ENCODE data around the gene ZCCHC7. TPM values are rescaled to one million over a fixed set of nuclear protein-coding genes. Genes with fewer than 3 reads are reported as not detected.

Gene ZCCHC7
- total and polyA plus RNA-seq, 9 of the 15 experiments (the other 6 are each of a cell fraction or from before 2014, with no cell fraction given) = 34.1 to 68.9 (median 48.8) TPM

DNA sequence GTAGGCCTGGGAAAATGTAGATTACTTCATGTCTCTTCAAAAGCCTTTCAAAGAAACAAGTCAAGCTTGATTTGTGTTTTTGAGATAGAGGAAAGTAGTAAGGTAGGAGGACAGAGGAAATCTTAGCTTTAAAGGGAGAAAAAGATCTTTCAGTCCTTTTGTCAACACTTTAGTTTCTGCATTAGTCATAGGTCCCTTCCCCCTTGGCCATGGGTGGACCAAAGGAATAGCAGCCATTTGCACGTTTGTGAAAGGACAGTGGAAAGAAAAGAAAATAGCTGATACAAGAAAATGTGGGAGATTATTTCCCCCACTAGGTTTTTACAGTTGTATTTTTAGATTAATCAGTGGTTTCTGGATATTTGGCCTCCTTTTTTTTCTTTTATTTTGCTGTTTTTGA is 180.2 kb downstream of the ZCCHC7 start (continued):
- TF ChIP-seq TBL1XR1 (IDR thresholded peaks at IDR 0.05; ENCODE audit: low read length in 2 of 2) (peak in 1 of 2 experiments; percentile 38; a peak in 1 of 4 replicates), MAFG (tag; conservative IDR thresholded peaks at IDR 0.05) (peak; percentile 44; the same call in 1 of the 2 replicates), CREB1 (IDR thresholded peaks at IDR 0.05) (no peak), CREB1 (CRISPR knock-in tag; IDR thresholded peaks at IDR 0.05) (no peak), ZFX (CRISPR knock-in tag; IDR thresholded peaks at IDR 0.05) (peak; percentile 17; the same call in 1 of the 2 replicates), JUND (IDR thresholded peaks at IDR 0.05; ENCODE audit: borderline replicate concordance, low read depth, low read length) (peak; percentile 81; the same call in 1 of the 2 replicates), JUND (tag; IDR thresholded peaks at IDR 0.05; ENCODE audit: borderline replicate concordance, low read depth, low read length) (peak; percentile 71; the same call in 2 of the 3 replicates), C11orf30 (IDR thresholded peaks at IDR 0.05; ENCODE audit: low read depth) (peak; percentile 60), ZNF79 (CRISPR knock-in tag; IDR thresholded peaks at IDR 0.05; ENCODE audit: low read depth) (no peak), ZZZ3 (IDR thresholded peaks at IDR 0.05) (no peak), CBX1 (IDR thresholded peaks at IDR 0.05; ENCODE audit: low read depth) (no peak), MEIS2 (IDR thresholded peaks at IDR 0.05; ENCODE audit: partially characterized antibody) (peak; percentile 69), JUN (IDR thresholded peaks at IDR 0.05; ENCODE audit: borderline replicate concordance, low read depth, low read length) (peak; percentile 49; the same call in 1 of the 2 replicates), JUN (CRISPR knock-in tag; IDR thresholded peaks at IDR 0.05; ENCODE audit: borderline replicate concordance) (no peak), PKNOX1 (IDR thresholded peaks at IDR 0.05) (0 out of 2 replicates have a peak, but pooled peaks have one; percentile 17), ZNF592 (IDR thresholded peaks at IDR 0.05) (peak; percentile 61; the same call in 1 of the 2 replicates), ARID1B (IDR thresholded peaks at IDR 0.05) (peak; percentile 57; the same call in 1 of the 2 replicates), EHMT2 (IDR thresholded peaks at IDR 0.05) (peak; percentile 88), NFE2 (IDR thresholded peaks at IDR 0.05; ENCODE audit: low read depth) (peak; percentile 11; the same call in 1 of the 2 replicates)
- TF ChIP-seq, protein P1, sequence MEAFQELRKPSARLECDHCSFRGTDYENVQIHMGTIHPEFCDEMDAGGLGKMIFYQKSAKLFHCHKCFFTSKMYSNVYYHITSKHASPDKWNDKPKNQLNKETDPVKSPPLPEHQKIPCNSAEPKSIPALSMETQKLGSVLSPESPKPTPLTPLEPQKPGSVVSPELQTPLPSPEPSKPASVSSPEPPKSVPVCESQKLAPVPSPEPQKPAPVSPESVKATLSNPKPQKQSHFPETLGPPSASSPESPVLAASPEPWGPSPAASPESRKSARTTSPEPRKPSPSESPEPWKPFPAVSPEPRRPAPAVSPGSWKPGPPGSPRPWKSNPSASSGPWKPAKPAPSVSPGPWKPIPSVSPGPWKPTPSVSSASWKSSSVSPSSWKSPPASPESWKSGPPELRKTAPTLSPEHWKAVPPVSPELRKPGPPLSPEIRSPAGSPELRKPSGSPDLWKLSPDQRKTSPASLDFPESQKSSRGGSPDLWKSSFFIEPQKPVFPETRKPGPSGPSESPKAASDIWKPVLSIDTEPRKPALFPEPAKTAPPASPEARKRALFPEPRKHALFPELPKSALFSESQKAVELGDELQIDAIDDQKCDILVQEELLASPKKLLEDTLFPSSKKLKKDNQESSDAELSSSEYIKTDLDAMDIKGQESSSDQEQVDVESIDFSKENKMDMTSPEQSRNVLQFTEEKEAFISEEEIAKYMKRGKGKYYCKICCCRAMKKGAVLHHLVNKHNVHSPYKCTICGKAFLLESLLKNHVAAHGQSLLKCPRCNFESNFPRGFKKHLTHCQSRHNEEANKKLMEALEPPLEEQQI (IDR thresholded peaks at IDR 0.05) = peak; percentile 34; the same call in 1 of the 2 replicates
- TF ChIP-seq, protein P2, sequence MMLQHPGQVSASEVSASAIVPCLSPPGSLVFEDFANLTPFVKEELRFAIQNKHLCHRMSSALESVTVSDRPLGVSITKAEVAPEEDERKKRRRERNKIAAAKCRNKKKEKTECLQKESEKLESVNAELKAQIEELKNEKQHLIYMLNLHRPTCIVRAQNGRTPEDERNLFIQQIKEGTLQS (IDR thresholded peaks at IDR 0.05) = peak; percentile 64
- TF ChIP-seq, protein P2 (CRISPR knock-in tag; conservative IDR thresholded peaks at IDR 0.05) = no peak
